ENCODE measurements around the gene FABP7. TPM values are rescaled to one million over a fixed set of nuclear protein-coding genes. Genes with fewer than 3 reads are reported as not detected.
A peak's percentile ranks its signal among the peaks of the same experiment; 100 is the strongest.

FABP7 gene
- total RNA-seq, 1 donor from 2014 or later, result not detected

GRCh38 chr6:122754191-122754731, 25.3 kb upstream of the FABP7 start:
- no peak for TF ChIP-seq CTCF (conservative IDR thresholded peaks at IDR 0.05; ENCODE audit: low read depth, low read length)
- no peak for DNase-seq (ENCODE audit: low read depth)
- no peak overlapping the region for H3K4me3 ChIP-seq (ENCODE audit: low read depth, low read length)

GRCh38 chr6:122755901-122756300, 23.6 kb upstream of the FABP7 start:
- no peak overlapping the region for H3K4me3 ChIP-seq (ENCODE audit: low read depth, low read length)
- no peak for TF ChIP-seq CTCF (conservative IDR thresholded peaks at IDR 0.05; ENCODE audit: low read depth, low read length)

GRCh38 chr6:122758927-122759334, 20.6 kb upstream of the FABP7 start:
- H3K4me3 ChIP-seq (ENCODE audit: low read depth, low read length), result no peak overlapping the region
- DNase-seq (ENCODE audit: low read depth), result no peak
- TF ChIP-seq CTCF (conservative IDR thresholded peaks at IDR 0.05; ENCODE audit: low read depth, low read length), result no peak

More at GRCh38 chr6:122755901-122756300, 23.6 kb upstream of the FABP7 start:
- no peak for DNase-seq (ENCODE audit: low read depth)

- no peak for TF ChIP-seq CTCF (conservative IDR thresholded peaks at IDR 0.05; ENCODE audit: low read depth, low read length)
- no peak for DNase-seq (ENCODE audit: low read depth)
- no peak overlapping the region for H3K4me3 ChIP-seq (ENCODE audit: low read depth, low read length)
Measured at GRCh38 chr6:122760330-122760729, 19.2 kb upstream of the FABP7 start.

GRCh38 chr6:122766256-122766655, 13.3 kb upstream of the FABP7 start:
- no peak for DNase-seq (ENCODE audit: low read depth)
- H3K4me3 ChIP-seq (ENCODE audit: low read depth, low read length), result no peak overlapping the region
- TF ChIP-seq CTCF (conservative IDR thresholded peaks at IDR 0.05; ENCODE audit: low read depth, low read length), result no peak

GRCh38 chr6:122770835-122771601, 8.5 kb upstream of the FABP7 start:
- no peak overlapping the region for H3K4me3 ChIP-seq (ENCODE audit: low read depth, low read length)
- no peak for DNase-seq (ENCODE audit: low read depth)
- TF ChIP-seq CTCF (conservative IDR thresholded peaks at IDR 0.05; ENCODE audit: low read depth, low read length), result peak; percentile 43
